Mesodermal cell (in vitro differentiated cells): Measurements from ENCODE around the gene POLE.
"Not testable (repeated sequence)": the region's sequence is repeated elsewhere in the genome, so short reads cannot be mapped to it uniquely, and the experiment has no call there.

Experiments used
- H3K27ac ChIP-seq: 2 replicates; pipeline ENCODE4 v1.7.0; 2013; ENCODE audit warnings: mild to moderate bottlenecking, low read depth, low read length, moderate library complexity; ENCODE audit not compliant: severe bottlenecking
- H3K36me3 ChIP-seq: 2 replicates; pipeline ENCODE4 v1.7.1; 2013; ENCODE audit warnings: mild to moderate bottlenecking, low read length, moderate library complexity; ENCODE audit not compliant: control insufficient read depth, insufficient read depth
- H3K4me1 ChIP-seq: one replicate; pipeline ENCODE4 v1.7.1; 2013; ENCODE audit warnings: mild to moderate bottlenecking, low read length; ENCODE audit not compliant: insufficient read depth, control insufficient read depth, poor library complexity, severe bottlenecking
- H3K4me3 ChIP-seq: 2 replicates; pipeline ENCODE4 v1.7.0; 2013; ENCODE audit warnings: low read length, control low read depth, mild to moderate bottlenecking; ENCODE audit not compliant: insufficient read depth, poor library complexity, severe bottlenecking; ENCODE audit errors: extremely low read depth
- H3K9me3 ChIP-seq: 2 replicates; pipeline ENCODE4 v1.7.1; 2013; ENCODE audit warnings: mild to moderate bottlenecking, low read length, moderate library complexity; ENCODE audit not compliant: control insufficient read depth
- WGBS, 2 experiments: methylation state at CpG; one replicate each; pipeline ENCODE4 v1.1.5; 2013; ENCODE audit warnings: missing lambda C conversion rate in 2 of 2; ENCODE audit not compliant: insufficient coverage in 2 of 2; 5-methylcytosine and 5-hydroxymethylcytosine counted together

The POLE gene

GRCh38 chr12:132600048-132601032, 86.8 kb downstream of the POLE start:
- H3K36me3 ChIP-seq = no peaks in the 10 kb centered on the region
- H3K4me1 ChIP-seq = peaks cover 6% of the 10 kb centered on the region
- no peaks in the 10 kb centered on the region for H3K9me3 ChIP-seq
- no peak overlapping the region for H3K27ac ChIP-seq
- WGBS, 2 experiments = 42 to 44% methylated on average over 36 to 40 of the region's 45 CpGs
- H3K4me3 ChIP-seq = no peak overlapping the region

- not testable (repeated sequence) for H3K9me3 ChIP-seq, H3K36me3 ChIP-seq, H3K4me1 ChIP-seq, H3K27ac ChIP-seq, H3K4me3 ChIP-seq
- WGBS, 2 experiments = 81 to 100% methylated on average over 2 to 4 of the region's 6 CpGs
Observed at GRCh38 chr12:132599502-132599901, 87.6 kb downstream of the POLE start.

- peak overlapping the region; percentile 41 for H3K4me3 ChIP-seq
- H3K4me1 ChIP-seq = peaks cover 6% of the 10 kb centered on the region
- no peaks in the 10 kb centered on the region for H3K9me3 ChIP-seq
- H3K27ac ChIP-seq = peak overlapping the region; percentile 83
- no peaks in the 10 kb centered on the region for H3K36me3 ChIP-seq
- 6 to 22% methylated on average over 3 to 11 of the region's 58 CpGs for WGBS, 2 experiments
Observed at GRCh38 chr12:132597333-132598316, 89.5 kb downstream of the POLE start.

- Histone ChIP-seq H3K4me3 (no peak overlapping the region), H3K4me1 (peaks cover 6% of the 10 kb centered on the region), H3K9me3 (no peaks in the 10 kb centered on the region), H3K36me3 (no peaks in the 10 kb centered on the region), H3K27ac (peak overlapping the region; percentile 71)
- 47 to 48% methylated on average over 16 to 18 of the region's 18 CpGs for WGBS, 2 experiments
Observed at GRCh38 chr12:132596016-132596415, 91.1 kb downstream of the POLE start.

GRCh38 chr12:132595183-132595582, 92.0 kb downstream of the POLE start:
- no peaks in the 10 kb centered on the region for H3K9me3 ChIP-seq
- H3K4me3 ChIP-seq = no peak overlapping the region
- H3K4me1 ChIP-seq = peaks cover 6% of the 10 kb centered on the region
- H3K36me3 ChIP-seq = no peaks in the 10 kb centered on the region
- WGBS, 2 experiments = 78 to 82% methylated on average over 9 to 10 of the region's 11 CpGs
- H3K27ac ChIP-seq = no peak overlapping the region

- WGBS, 2 experiments = 50 to 53% methylated on average over 11 of the region's 11 CpGs
- peaks cover 3% of the 10 kb centered on the region for H3K9me3 ChIP-seq
- H3K27ac ChIP-seq = no peak overlapping the region
- H3K4me1 ChIP-seq = peaks cover 6% of the 10 kb centered on the region
- H3K36me3 ChIP-seq = no peaks in the 10 kb centered on the region
- H3K4me3 ChIP-seq = no peak overlapping the region
Observed at GRCh38 chr12:132593938-132594358, 93.2 kb downstream of the POLE start.

GRCh38 chr12:132593521-132593920, 93.6 kb downstream of the POLE start:
- H3K9me3 ChIP-seq = peaks cover 3% of the 10 kb centered on the region
- no peak overlapping the region for H3K4me3 ChIP-seq
- WGBS, 2 experiments = 87 to 90% methylated on average over 8 to 17 of the region's 18 CpGs
- H3K27ac ChIP-seq = no peak overlapping the region
- peaks cover 6% of the 10 kb centered on the region for H3K4me1 ChIP-seq
- H3K36me3 ChIP-seq = no peaks in the 10 kb centered on the region

GRCh38 chr12:132593071-132593470, 94.1 kb downstream of the POLE start:
- Histone ChIP-seq H3K4me1 (peaks cover 6% of the 10 kb centered on the region), H3K4me3 (no peak overlapping the region), H3K27ac (no peak overlapping the region), H3K36me3 (no peaks in the 10 kb centered on the region), H3K9me3 (peaks cover 3% of the 10 kb centered on the region)
- WGBS, 2 experiments = 75 to 87% methylated on average over 17 to 21 of the region's 21 CpGs

GRCh38 chr12:132592282-132592970, 94.7 kb downstream of the POLE start:
- H3K4me3 ChIP-seq = no peak overlapping the region
- H3K4me1 ChIP-seq = peaks cover 6% of the 10 kb centered on the region
- 76 to 82% methylated on average over 26 to 34 of the region's 38 CpGs for WGBS, 2 experiments
- H3K36me3 ChIP-seq = no peaks in the 10 kb centered on the region
- H3K27ac ChIP-seq = no peak overlapping the region
- peaks cover 3% of the 10 kb centered on the region for H3K9me3 ChIP-seq
